H9 (cell line): ENCODE data around the gene ZNF81. TPM values are rescaled to one million over a fixed set of nuclear protein-coding genes. Genes with fewer than 3 reads are reported as not detected.

Source experiments
- DNase-seq: peaks from one replicate; pipeline ENCODE4 v3.0.0-alpha.2; 2017
- H2AFZ ChIP-seq: one replicate; pipeline ENCODE4 v1.6.1; 2013; ENCODE audit warnings: mild to moderate bottlenecking, low read length, control low read depth, moderate library complexity
- H2AK5ac ChIP-seq: 2 replicates; pipeline ENCODE4 v1.6.1; 2013; ENCODE audit warnings: low read length, control low read depth, mixed read lengths; ENCODE audit not compliant: insufficient read length
- H2BK120ac ChIP-seq: one replicate; pipeline ENCODE4 v1.6.1; 2013; ENCODE audit warnings: low read depth, mild to moderate bottlenecking, low read length, control low read depth, inconsistent platforms; ENCODE audit not compliant: poor library complexity, severe bottlenecking
- H2BK12ac ChIP-seq: 2 replicates; pipeline ENCODE4 v1.6.1; 2013; ENCODE audit warnings: low read length, control low read depth, mixed read lengths, low read depth; ENCODE audit not compliant: insufficient read length
- H2BK15ac ChIP-seq: 2 replicates; pipeline ENCODE4 v1.6.1; 2013; ENCODE audit warnings: low read depth, low read length, control low read depth
- H2BK20ac ChIP-seq: one replicate; pipeline ENCODE4 v1.6.1; 2013; ENCODE audit warnings: low read depth, mild to moderate bottlenecking, low read length, control low read depth, inconsistent platforms; ENCODE audit not compliant: poor library complexity, severe bottlenecking
- H2BK5ac ChIP-seq: 2 replicates; pipeline ENCODE4 v1.6.1; 2013; ENCODE audit warnings: low read length, control low read depth, mixed read lengths; ENCODE audit not compliant: insufficient read length
- H3K14ac ChIP-seq: 2 replicates; pipeline ENCODE4 v1.6.1; 2013; ENCODE audit warnings: low read length, control low read depth; ENCODE audit not compliant: insufficient read depth
- H3K18ac ChIP-seq: 2 replicates; pipeline ENCODE4 v1.6.1; 2013; ENCODE audit warnings: low read depth, mild to moderate bottlenecking, mixed read lengths, low read length, control low read depth; ENCODE audit not compliant: insufficient read length
- H3K23ac ChIP-seq: 2 replicates; pipeline ENCODE4 v1.6.1; 2013; ENCODE audit warnings: low read length, control low read depth, mixed read lengths, low read depth; ENCODE audit not compliant: insufficient read length
- H3K23me2 ChIP-seq: 2 replicates; pipeline ENCODE4 v1.6.1; 2013; ENCODE audit warnings: low read depth, mild to moderate bottlenecking, mixed read lengths, low read length, control low read depth; ENCODE audit not compliant: insufficient read length, poor library complexity, severe bottlenecking
- H3K27ac ChIP-seq: 2 replicates; pipeline ENCODE4 v1.5.1; 2013; ENCODE audit warnings: low read length, control low read depth, mixed read lengths, low read depth; ENCODE audit not compliant: insufficient read length
- H3K27me3 ChIP-seq: 2 replicates; pipeline ENCODE4 v1.6.1; 2013; ENCODE audit warnings: low read length, control low read depth, inconsistent platforms; ENCODE audit not compliant: insufficient read depth
- H3K4ac ChIP-seq: 2 replicates; pipeline ENCODE4 v1.6.1; 2013; ENCODE audit warnings: low read depth, mild to moderate bottlenecking, control low read depth, inconsistent platforms, low read length, moderate library complexity
- H3K4me1 ChIP-seq: 2 replicates; pipeline ENCODE4 v1.6.1; 2013; ENCODE audit warnings: low read length, control low read depth, inconsistent platforms; ENCODE audit not compliant: insufficient read depth
- H3K4me2 ChIP-seq: 2 replicates; pipeline ENCODE4 v1.6.1; 2013; ENCODE audit warnings: low read length, control low read depth, mixed read lengths; ENCODE audit not compliant: insufficient read length, insufficient read depth
- H3K56ac ChIP-seq: 2 replicates; pipeline ENCODE4 v1.6.1; 2013; ENCODE audit warnings: low read depth, mild to moderate bottlenecking, mixed read lengths, low read length, control low read depth; ENCODE audit not compliant: insufficient read length
- H3K79me1 ChIP-seq: 2 replicates; pipeline ENCODE4 v1.6.1; 2013; ENCODE audit warnings: low read depth, mild to moderate bottlenecking, moderate library complexity, low read length, control low read depth, inconsistent platforms; ENCODE audit not compliant: insufficient read depth, poor library complexity, severe bottlenecking
- H3K79me2 ChIP-seq: 2 replicates; pipeline ENCODE4 v1.6.1; 2013; ENCODE audit warnings: low read length, control low read depth, inconsistent platforms; ENCODE audit not compliant: insufficient read depth
- H3K9ac ChIP-seq: 2 replicates; pipeline ENCODE4 v1.6.1; 2013; ENCODE audit warnings: low read length, control low read depth, mixed read lengths; ENCODE audit not compliant: insufficient read length; ENCODE audit errors: extremely low read depth
- H3K9me3 ChIP-seq: one replicate; pipeline ENCODE4 v1.6.1; 2013; ENCODE audit warnings: low read depth, low read length, inconsistent platforms; ENCODE audit not compliant: control insufficient read depth
- H3T11ph ChIP-seq: one replicate; pipeline ENCODE4 v1.6.1; 2013; ENCODE audit warnings: mild to moderate bottlenecking, low read length, control low read depth, inconsistent platforms
- H4K20me1 ChIP-seq: one replicate; pipeline ENCODE4 v1.6.1; 2013; ENCODE audit not compliant: control insufficient read depth, insufficient read length, insufficient read depth
- H4K5ac ChIP-seq: 2 replicates; pipeline ENCODE4 v1.6.1; 2013; ENCODE audit warnings: low read depth, mild to moderate bottlenecking, mixed read lengths, low read length, control low read depth; ENCODE audit not compliant: insufficient read length
- H4K8ac ChIP-seq: replicated peaks from 2 replicates; pipeline ENCODE4 v1.6.1; 2013; ENCODE audit warnings: low read length, control low read depth, mixed read lengths, low read depth; ENCODE audit not compliant: insufficient read length
- H4K91ac ChIP-seq: 2 replicates; pipeline ENCODE4 v1.6.1; 2013; ENCODE audit warnings: low read depth, mild to moderate bottlenecking, moderate library complexity, mixed read lengths, low read length, control low read depth; ENCODE audit not compliant: insufficient read length
- H3K27ac Mint-ChIP-seq, 3 experiments: 2 replicates in 2 of 3; 3 replicates in 1 of 3; pipeline ENCODE4 v1.8.0; 2020 to 2021; ENCODE audit warnings: mixed read lengths in 3 of 3, mild to moderate bottlenecking in 1 of 3, moderate library complexity in 1 of 3
- H3K27me3 Mint-ChIP-seq: 2 replicates; pipeline ENCODE4 v1.8.0; 2021; ENCODE audit warnings: low read depth, mild to moderate bottlenecking, moderate library complexity, mixed read lengths
- H3K36me3 Mint-ChIP-seq, 3 experiments: 2 replicates in 2 of 3; 3 replicates in 1 of 3; pipeline ENCODE4 v1.8.0; 2020 to 2021; ENCODE audit warnings: low read depth in 3 of 3, mixed read lengths in 3 of 3; ENCODE audit not compliant: insufficient read depth in 1 of 3
- H3K4me1 Mint-ChIP-seq, 2 experiments: 2 replicates each; pipeline ENCODE4 v1.8.0; 2020; ENCODE audit warnings: mixed read lengths in 2 of 2
- H3K4me3 Mint-ChIP-seq, 2 experiments: 2 replicates in 1 of 2; 3 replicates in 1 of 2; pipeline ENCODE4 v1.8.0; 2020 to 2021; ENCODE audit warnings: mild to moderate bottlenecking in 2 of 2, mixed read lengths in 2 of 2, moderate library complexity in 1 of 2
- H3K9me3 Mint-ChIP-seq, 2 experiments: 2 replicates in 1 of 2; 3 replicates in 1 of 2; pipeline ENCODE4 v1.8.0; 2020; ENCODE audit warnings: mild to moderate bottlenecking in 2 of 2, mixed read lengths in 2 of 2, moderate library complexity in 1 of 2
- WGBS: extraction: QIAGEN DNeasy Blood & Tissue Kit; methylation state at CpG from one replicate; pipeline ENCODE4 v1.1.7; 2013; ENCODE audit warnings: missing lambda C conversion rate, low lambda C conversion rate, mixed read lengths; ENCODE audit not compliant: insufficient read length; ENCODE audit errors: extremely low coverage; 5-methylcytosine and 5-hydroxymethylcytosine counted together
- total RNA-seq: library from RNA; stranded (reverse); gene quantifications from 2 replicates; pipeline ENCODE4 v1.2.1, GENCODE V29; 2021
- TF ChIP-seq, protein P1 (sequence below): fragments of 200-600 bp; sonication (generic); conservative IDR thresholded peaks from 3 replicates; pipeline ENCODE4 v1.8.0; 2021; ENCODE audit warnings: antibody characterized with exemption, mild to moderate bottlenecking

ZNF81 gene
- total RNA-seq, 1 experiment from 2014 or later = 11.0 TPM

GRCh38 chrX:47797084-47797483 is 39.6 kb upstream of the ZNF81 start:
- peaks cover 48 to 51% of the 10 kb centered on the region in 2 experiments for H3K9me3 Mint-ChIP-seq

More at GRCh38 chrX:47797084-47797483, 39.6 kb upstream of the ZNF81 start:
- H2AK5ac ChIP-seq = no peak overlapping the region
- Mint-ChIP-seq H3K36me3 (peaks cover 0 to 2% (median 0%) of the 10 kb centered on the region in 3 experiments; a peak in 2 of 7 replicates), H3K27me3 (no peaks in the 10 kb centered on the region), H3K4me1 (no peaks in the 10 kb centered on the region), H3K4me3 (no peak overlapping the region), H3K27ac (no peak overlapping the region)
- no peak overlapping the region for H3K56ac ChIP-seq
- no peak overlapping the region for H3T11ph ChIP-seq
- H4K8ac ChIP-seq = no peak overlapping the region
- no peak overlapping the region for H3K4me2 ChIP-seq
- no peak overlapping the region for H2BK120ac ChIP-seq
- H4K91ac ChIP-seq = no peak overlapping the region
- no peak for DNase-seq
- no peaks in the 10 kb centered on the region for H3K23me2 ChIP-seq
- no peak overlapping the region for H2BK5ac ChIP-seq
- no peak overlapping the region for H2BK15ac ChIP-seq
- no peak overlapping the region for H3K23ac ChIP-seq
- no peaks in the 10 kb centered on the region for H3K27me3 ChIP-seq
- H3K18ac ChIP-seq = no peak overlapping the region
- no peaks in the 10 kb centered on the region for H3K79me2 ChIP-seq
- H3K4ac ChIP-seq = no peak overlapping the region
- WGBS = no CpG with 5 or more reads among the region's 2 CpGs
- H2AFZ ChIP-seq = no peak overlapping the region
- TF ChIP-seq, protein P1, sequence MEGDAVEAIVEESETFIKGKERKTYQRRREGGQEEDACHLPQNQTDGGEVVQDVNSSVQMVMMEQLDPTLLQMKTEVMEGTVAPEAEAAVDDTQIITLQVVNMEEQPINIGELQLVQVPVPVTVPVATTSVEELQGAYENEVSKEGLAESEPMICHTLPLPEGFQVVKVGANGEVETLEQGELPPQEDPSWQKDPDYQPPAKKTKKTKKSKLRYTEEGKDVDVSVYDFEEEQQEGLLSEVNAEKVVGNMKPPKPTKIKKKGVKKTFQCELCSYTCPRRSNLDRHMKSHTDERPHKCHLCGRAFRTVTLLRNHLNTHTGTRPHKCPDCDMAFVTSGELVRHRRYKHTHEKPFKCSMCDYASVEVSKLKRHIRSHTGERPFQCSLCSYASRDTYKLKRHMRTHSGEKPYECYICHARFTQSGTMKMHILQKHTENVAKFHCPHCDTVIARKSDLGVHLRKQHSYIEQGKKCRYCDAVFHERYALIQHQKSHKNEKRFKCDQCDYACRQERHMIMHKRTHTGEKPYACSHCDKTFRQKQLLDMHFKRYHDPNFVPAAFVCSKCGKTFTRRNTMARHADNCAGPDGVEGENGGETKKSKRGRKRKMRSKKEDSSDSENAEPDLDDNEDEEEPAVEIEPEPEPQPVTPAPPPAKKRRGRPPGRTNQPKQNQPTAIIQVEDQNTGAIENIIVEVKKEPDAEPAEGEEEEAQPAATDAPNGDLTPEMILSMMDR = no peak
- H2BK12ac ChIP-seq = no peak overlapping the region
- no peaks in the 10 kb centered on the region for H3K4me1 ChIP-seq
- no peak overlapping the region for H3K14ac ChIP-seq
- H4K5ac ChIP-seq = no peak overlapping the region
- H2BK20ac ChIP-seq = no peak overlapping the region
- H3K9me3 ChIP-seq = peaks cover 41% of the 10 kb centered on the region
- H4K20me1 ChIP-seq = no peaks in the 10 kb centered on the region
- no peaks in the 10 kb centered on the region for H3K79me1 ChIP-seq
- no peak overlapping the region for H3K27ac ChIP-seq
- H3K9ac ChIP-seq = no peak overlapping the region
